ENCODE data around the gene TEX48. TPM values are rescaled to one million over a fixed set of nuclear protein-coding genes. Genes with fewer than 3 reads are reported as not detected.

The TEX48 gene
- total RNA-seq, 2 donors from 2014 or later, result not detected

- DNase-seq, result no peak
- intact Hi-C loops (cut with DNase I), result no loop called here
- Histone ChIP-seq H3K27ac (no peak overlapping the region), H3K9me3 (no peaks in the 10 kb centered on the region), H3K4me1 (no peaks in the 10 kb centered on the region), H3K27me3 (no peaks in the 10 kb centered on the region), H3K9ac (ENCODE audit: low read depth in 2 of 2, low read length in 2 of 2) (no peak overlapping the region), H3K36me3 (no peaks in the 10 kb centered on the region), H3K4me3 (no peak overlapping the region)
- TF ChIP-seq, protein P1, sequence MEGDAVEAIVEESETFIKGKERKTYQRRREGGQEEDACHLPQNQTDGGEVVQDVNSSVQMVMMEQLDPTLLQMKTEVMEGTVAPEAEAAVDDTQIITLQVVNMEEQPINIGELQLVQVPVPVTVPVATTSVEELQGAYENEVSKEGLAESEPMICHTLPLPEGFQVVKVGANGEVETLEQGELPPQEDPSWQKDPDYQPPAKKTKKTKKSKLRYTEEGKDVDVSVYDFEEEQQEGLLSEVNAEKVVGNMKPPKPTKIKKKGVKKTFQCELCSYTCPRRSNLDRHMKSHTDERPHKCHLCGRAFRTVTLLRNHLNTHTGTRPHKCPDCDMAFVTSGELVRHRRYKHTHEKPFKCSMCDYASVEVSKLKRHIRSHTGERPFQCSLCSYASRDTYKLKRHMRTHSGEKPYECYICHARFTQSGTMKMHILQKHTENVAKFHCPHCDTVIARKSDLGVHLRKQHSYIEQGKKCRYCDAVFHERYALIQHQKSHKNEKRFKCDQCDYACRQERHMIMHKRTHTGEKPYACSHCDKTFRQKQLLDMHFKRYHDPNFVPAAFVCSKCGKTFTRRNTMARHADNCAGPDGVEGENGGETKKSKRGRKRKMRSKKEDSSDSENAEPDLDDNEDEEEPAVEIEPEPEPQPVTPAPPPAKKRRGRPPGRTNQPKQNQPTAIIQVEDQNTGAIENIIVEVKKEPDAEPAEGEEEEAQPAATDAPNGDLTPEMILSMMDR (IDR thresholded peaks at IDR 0.05), result no peak
Measured at GRCh38 chr9:114634387-114634786, 47.6 kb downstream of the TEX48 start.

- H3K36me3 ChIP-seq, result no peaks in the 10 kb centered on the region
- no peaks in the 10 kb centered on the region for H3K27me3 ChIP-seq
- no peaks in the 10 kb centered on the region for H3K4me1 ChIP-seq
- no peak overlapping the region for H3K9ac ChIP-seq (ENCODE audit: low read depth in 2 of 2, low read length in 2 of 2)
- intact Hi-C loops (cut with DNase I), result no loop called here
- TF ChIP-seq, protein P1 (IDR thresholded peaks at IDR 0.05), result no peak
- no peaks in the 10 kb centered on the region for H3K9me3 ChIP-seq
- no peak overlapping the region for H3K4me3 ChIP-seq
- no peak overlapping the region for H3K27ac ChIP-seq
- no peak for DNase-seq
Measured at GRCh38 chr9:114633438-114634089, 48.4 kb downstream of the TEX48 start.

DNA sequence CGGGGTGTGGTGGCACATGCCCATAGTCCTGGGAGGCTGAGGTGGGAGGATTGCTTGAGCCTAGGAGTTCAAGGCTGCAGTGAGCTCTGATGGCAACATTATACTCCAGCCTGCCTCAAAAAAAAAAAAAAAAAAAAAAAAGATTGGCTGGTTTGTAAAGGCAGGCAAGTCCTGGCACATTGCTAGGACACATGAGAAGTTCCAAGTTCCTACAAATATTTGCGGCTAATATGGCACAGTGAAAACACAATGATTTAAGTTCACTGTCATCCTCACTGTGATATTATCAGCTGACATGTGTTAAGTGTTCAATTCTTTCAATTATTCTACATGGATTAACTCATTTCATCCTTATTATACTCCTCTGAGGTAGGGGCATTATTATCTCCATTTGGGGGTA lies 50.8 kb downstream of the TEX48 start:
- Histone ChIP-seq H3K27me3 (no peaks in the 10 kb centered on the region), H3K9me3 (no peaks in the 10 kb centered on the region), H3K36me3 (no peaks in the 10 kb centered on the region), H3K4me3 (no peak overlapping the region), H3K9ac (ENCODE audit: low read depth in 2 of 2, low read length in 2 of 2) (no peak overlapping the region), H3K27ac (no peak overlapping the region), H3K4me1 (no peaks in the 10 kb centered on the region)
- TF ChIP-seq, protein P1 (IDR thresholded peaks at IDR 0.05), result no peak
- DNase-seq, result no peak
- intact Hi-C loops (cut with DNase I), result no loop called here

GRCh38 chr9:114629563-114630090 lies 52.4 kb downstream of the TEX48 start:
- no peak overlapping the region for H3K4me3 ChIP-seq
- DNase-seq, result no peak
- TF ChIP-seq, protein P1 (IDR thresholded peaks at IDR 0.05), result no peak
- no peak overlapping the region for H3K9ac ChIP-seq (ENCODE audit: low read depth in 2 of 2, low read length in 2 of 2)
- no peaks in the 10 kb centered on the region for H3K4me1 ChIP-seq
- H3K27me3 ChIP-seq, result no peaks in the 10 kb centered on the region
- no peaks in the 10 kb centered on the region for H3K9me3 ChIP-seq
- intact Hi-C loops (cut with DNase I), result no loop called here
- H3K36me3 ChIP-seq, result no peaks in the 10 kb centered on the region
- H3K27ac ChIP-seq, result no peak overlapping the region

DNA sequence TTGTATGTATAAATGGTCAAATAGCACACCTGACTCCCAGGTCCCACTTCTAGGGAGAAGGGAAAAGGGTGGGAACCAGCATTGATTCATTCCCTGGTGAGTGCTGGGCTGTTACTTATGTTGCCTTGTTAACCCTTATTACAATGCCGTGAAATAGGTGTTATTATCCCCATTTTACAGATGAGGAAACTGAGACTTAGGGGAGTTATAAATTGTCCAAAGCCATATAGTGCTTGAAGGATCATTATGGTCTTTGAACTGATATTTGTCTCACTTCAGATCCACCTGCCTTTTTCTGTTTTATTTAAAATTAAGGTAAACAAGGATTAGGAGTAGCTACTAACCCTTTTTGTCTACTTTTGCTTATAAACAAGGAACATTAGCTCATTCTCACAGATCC lies 54.4 kb downstream of the TEX48 start:
- H3K27ac ChIP-seq, result no peak overlapping the region
- no peak for DNase-seq
- TF ChIP-seq, protein P1 (IDR thresholded peaks at IDR 0.05), result no peak
- H3K9ac ChIP-seq (ENCODE audit: low read depth in 2 of 2, low read length in 2 of 2), result no peak overlapping the region
- H3K9me3 ChIP-seq, result no peaks in the 10 kb centered on the region
- H3K27me3 ChIP-seq, result no peaks in the 10 kb centered on the region
- no peak overlapping the region for H3K4me3 ChIP-seq
- H3K4me1 ChIP-seq, result no peaks in the 10 kb centered on the region
- intact Hi-C loops (cut with DNase I), result no loop called here
- no peaks in the 10 kb centered on the region for H3K36me3 ChIP-seq

Data from colonic mucosa (tissue), 4 donors.